HCT116 (cell line): Measurements from ENCODE around the gene MIDN. TPM values are rescaled to one million over a fixed set of nuclear protein-coding genes. Genes with fewer than 3 reads are reported as not detected.

Source experiments
- ATAC-seq: fragments of 200-7000 bp; cut with Tn5 transposase; 2 replicates; pipeline ENCODE4 v1.9.1; 2020; ENCODE audit warnings: mild to moderate bottlenecking, moderate library complexity
- BruUV-seq: library from RNA; stranded (reverse); fragments of 400-500 nt; replicated peaks from 2 replicates; lab custom pipeline; 2021; lab: Mats Ljungman, UMichigan
- CTCF ChIA-PET: fragments of 300-600 bp; sonication (Branson Sonifier 250); formaldehyde crosslinking; loops from one replicate; lab custom pipeline; 2021; ENCODE audit warnings: antibody characterized with exemption; lab: Charles Lee
- POLR2A ChIA-PET: fragments of 300-600, 350-600 bp; sonication (Branson Sonifier 250); formaldehyde crosslinking; loops from one replicate; lab custom pipeline; 2021; ENCODE audit warnings: antibody characterized with exemption; lab: Charles Lee
- RAD21 ChIA-PET, 2 experiments: fragments of 300-600 bp; sonication (Branson Sonifier 250); formaldehyde crosslinking; loops; one replicate each; lab custom pipeline; 2023; ENCODE audit warnings: low total read pairs in 2 of 2; ENCODE audit not compliant: uncharacterized antibody in 2 of 2, unreplicated experiment in 2 of 2, low non-redundant PET in 1 of 2; lab: Charles Lee
- DNase-seq: peaks from one replicate; pipeline ENCODE4 v3.0.0-alpha.2; 2010; ENCODE audit warnings: low read depth, low spot score
- H2AFZ ChIP-seq: fragments of 200-600 bp; shearing (Covaris generic), sonication (generic); 2 replicates; pipeline ENCODE4 v1.6.1; 2017; ENCODE audit warnings: low read depth, mixed run types, mixed read lengths, antibody characterized with exemption, low read length; ENCODE audit not compliant: poor library complexity, severe bottlenecking
- H3K27ac ChIP-seq: 2 replicates; pipeline ENCODE4 v1.5.1; 2012; ENCODE audit warnings: low read depth, low read length
- H3K27me3 ChIP-seq: fragments of 200-600 bp; sonication (generic); 2 replicates; pipeline ENCODE4 v1.6.1; 2016; ENCODE audit warnings: mixed run types, low read length, mixed read lengths; ENCODE audit not compliant: insufficient read depth
- H3K36me3 ChIP-seq, 2 experiments: fragments of 200-500 bp in 1 of 2; fragments of 200-600 bp in 1 of 2; sonication (Bioruptor generic) in 1 of 2; sonication (generic) in 1 of 2; 2 replicates each; pipeline versions ENCODE4 v1.5.1 to v1.6.1; 2014 to 2016; ENCODE audit warnings: low read length in 2 of 2, inconsistent platforms in 1 of 2, mixed read lengths in 1 of 2, mixed run types in 1 of 2; ENCODE audit not compliant: insufficient read depth in 2 of 2, control insufficient read depth in 1 of 2
- H3K4me1 ChIP-seq, 2 experiments: fragments of 200-600 bp in 1 of 2; sonication (generic) in 1 of 2; 2 replicates each; pipeline versions ENCODE4 v1.5.1 to v1.6.1; 2012 to 2017; ENCODE audit warnings: low read length in 2 of 2, inconsistent platforms in 1 of 2, mild to moderate bottlenecking in 1 of 2, mixed read lengths in 1 of 2, mixed run types in 1 of 2, moderate library complexity in 1 of 2; ENCODE audit not compliant: insufficient read depth in 2 of 2, control insufficient read depth in 1 of 2
- H3K4me2 ChIP-seq: fragments of 200-600 bp; sonication (generic); 2 replicates; pipeline ENCODE4 v1.6.1; 2017; ENCODE audit warnings: mixed run types, low read length, mixed read lengths
- H3K4me3 ChIP-seq, 2 experiments: fragments of 200-600 bp in 1 of 2; sonication (generic) in 1 of 2; replicated peaks in 1 of 2; 2 replicates each; pipeline ENCODE4 v1.5.1; 2011 to 2016; ENCODE audit warnings: low read length in 2 of 2, control low read depth in 1 of 2, low read depth in 1 of 2, mild to moderate bottlenecking in 1 of 2, mixed read lengths in 1 of 2, mixed run types in 1 of 2
- H3K79me2 ChIP-seq: fragments of 200-600 bp; sonication (generic); 2 replicates; pipeline ENCODE4 v1.6.1; 2017; ENCODE audit warnings: mild to moderate bottlenecking, mixed run types, low read length, moderate library complexity, mixed read lengths; ENCODE audit not compliant: insufficient read depth
- H3K9ac ChIP-seq: fragments of 200-600 bp; sonication (generic); 2 replicates; pipeline ENCODE4 v1.6.1; 2016; ENCODE audit warnings: low read length, mixed read lengths
- H3K9me2 ChIP-seq: fragments of 200-600 bp; sonication (generic), shearing (Covaris generic); 2 replicates; pipeline ENCODE4 v1.6.1; 2017; ENCODE audit warnings: mixed run types, mild to moderate bottlenecking, moderate library complexity; ENCODE audit not compliant: insufficient read depth
- H3K9me3 ChIP-seq, 2 experiments: fragments of 200-500 bp in 1 of 2; fragments of 200-600 bp in 1 of 2; sonication (Bioruptor generic) in 1 of 2; sonication (generic) in 1 of 2; 2 replicates each; pipeline ENCODE4 v1.6.1; 2014 to 2017; ENCODE audit warnings: low read length in 2 of 2, mixed read lengths in 2 of 2, inconsistent platforms in 1 of 2, low read depth in 1 of 2, mild to moderate bottlenecking in 1 of 2, mixed run types in 1 of 2, moderate library complexity in 1 of 2; ENCODE audit not compliant: control insufficient read depth in 1 of 2, insufficient read depth in 1 of 2
- H4K20me1 ChIP-seq: fragments of 200-600 bp; sonication (generic), shearing (Covaris generic); 2 replicates; pipeline ENCODE4 v1.6.1; 2017; ENCODE audit warnings: mixed run types, mild to moderate bottlenecking, moderate library complexity; ENCODE audit not compliant: insufficient read depth
- ATF3 ChIP-seq: IDR thresholded peaks from 2 replicates; pipeline ENCODE4 v1.6.1; 2012
- CBX3 ChIP-seq: IDR thresholded peaks from 2 replicates; pipeline ENCODE4 v1.6.1; 2012; ENCODE audit warnings: low read depth
- CEBPB ChIP-seq: IDR thresholded peaks from 2 replicates; pipeline ENCODE4 v1.6.1; 2012; ENCODE audit warnings: low read depth
- EGR1 ChIP-seq: IDR thresholded peaks from 2 replicates; pipeline ENCODE4 v1.6.1; 2012; ENCODE audit warnings: low read depth
- EZH2 ChIP-seq: fragments of 200-600 bp; sonication (generic); IDR thresholded peaks from 2 replicates; pipeline ENCODE4 v1.6.1; 2017; ENCODE audit warnings: antibody characterized with exemption, mixed run types
- EZH2phosphoT487 ChIP-seq: fragments of 200-600 bp; IDR thresholded peaks from 2 replicates; pipeline ENCODE4 v1.6.1; 2018; ENCODE audit warnings: antibody characterized with exemption, borderline replicate concordance
- FOSL1 ChIP-seq: IDR thresholded peaks from 2 replicates; pipeline ENCODE4 v1.6.1; 2012; ENCODE audit warnings: low read depth
- JUND ChIP-seq: IDR thresholded peaks from 2 replicates; pipeline ENCODE4 v1.6.1; 2012
- MAX ChIP-seq: IDR thresholded peaks from 2 replicates; pipeline ENCODE4 v1.6.1; 2012
- RAD21 ChIP-seq: IDR thresholded peaks from 2 replicates; pipeline ENCODE4 v1.6.1; 2012; ENCODE audit warnings: low read depth, mild to moderate bottlenecking
- SIN3A ChIP-seq: IDR thresholded peaks from 2 replicates; pipeline ENCODE4 v1.6.1; 2012; ENCODE audit warnings: low read depth
- SP1 ChIP-seq: IDR thresholded peaks from 2 replicates; pipeline ENCODE4 v1.6.1; 2012; ENCODE audit warnings: low read depth
- SRF ChIP-seq: IDR thresholded peaks from 2 replicates; pipeline ENCODE4 v1.6.1; 2012; ENCODE audit warnings: low read depth
- TCF7L2 ChIP-seq: IDR thresholded peaks from 2 replicates; pipeline ENCODE4 v1.7.0; 2011; ENCODE audit warnings: borderline replicate concordance, inconsistent platforms; ENCODE audit not compliant: insufficient read depth, insufficient read length; ENCODE audit errors: extremely low read depth
- ZFX ChIP-seq: fragments of 450-650 bp; IDR thresholded peaks from 2 replicates; pipeline ENCODE4 v1.6.1; 2017
- ZNF274 ChIP-seq: fragments of 200-500 bp; sonication (Bioruptor generic); IDR thresholded peaks from 2 replicates; pipeline ENCODE4 v1.6.1; 2014; ENCODE audit warnings: mild to moderate bottlenecking, low read depth, low read length, inconsistent platforms
- intact Hi-C: fragments of 100-400 bp; cut with micrococcal nuclease; formaldehyde crosslinking; loops from 2 replicates; pipeline ENCODE4 v1.10.0; 2022
- total RNA-seq: library from RNA; stranded (reverse); gene quantifications from one replicate; pipeline ENCODE4 v1.2.1, GENCODE V29; 2021; ENCODE audit not compliant: unreplicated experiment

Gene MIDN
- total RNA-seq, 1 experiment from 2014 or later = 146 TPM

- peak overlapping the region; percentile 99 for H3K27ac ChIP-seq
- peaks cover 15 to 18% of the 10 kb centered on the region in 2 experiments; a peak in 3 of 4 replicates for H3K36me3 ChIP-seq
- POLR2A ChIA-PET = interaction anchor here (0.8 to 3.0 kb wide), 2 partner anchors 15 to 23 kb away, joined by 3 to 29 read pairs; no protein-coding TSS in a partner anchor
Measured at GRCh38 chr19:1267477-1268225, 19.3 kb downstream of the MIDN start.

GRCh38 chr19:1268226-1269064 lies 20.1 kb downstream of the MIDN start:
- H3K9me2 ChIP-seq = no peaks in the 10 kb centered on the region
- intact Hi-C loops = no loop called here
- peak overlapping the region; percentile 49 for H3K27ac ChIP-seq
- H3K4me2 ChIP-seq = peak overlapping the region; percentile 100
- ATAC-seq (no peak), DNase-seq (no peak)
- H3K36me3 ChIP-seq = peaks cover 21 to 26% of the 10 kb centered on the region in 2 experiments; a peak in 3 of 4 replicates
- RAD21 ChIA-PET = interaction anchor here (0.6 to 1.4 kb wide), 5 partner anchors 15 to 242 kb away, joined by 3 to 16 read pairs (median 4); partner anchors contain the start of gene CNN2 (in 1 of the 2)
- CTCF ChIA-PET = interaction anchor here (1.0 to 6.5 kb wide), 4 partner anchors 13 to 187 kb away, joined by 3 to 325 read pairs (median 3); no protein-coding TSS in a partner anchor
- POLR2A ChIA-PET = interaction anchor here (0.6 to 1.7 kb wide), 45 partner anchors 9 to 636 kb away, joined by 3 to 139 read pairs (median 5); partner anchors contain the start of genes ABCA7, ATP5F1D, CBARP and CNN2
- no TSS peak for BruUV-seq
- H3K9ac ChIP-seq = peak overlapping the region; percentile 98
- H4K20me1 ChIP-seq = no peaks in the 10 kb centered on the region
- H3K79me2 ChIP-seq = peaks cover 39% of the 10 kb centered on the region
- no peaks in the 10 kb centered on the region for H3K9me3 ChIP-seq
- H3K4me3 ChIP-seq = peak overlapping the region; percentile 13 to 85; a peak in 2 of 4 replicates
- H2AFZ ChIP-seq = no peak overlapping the region
- no peaks in the 10 kb centered on the region for H3K27me3 ChIP-seq
- H3K4me1 ChIP-seq = peaks cover 40 to 81% of the 10 kb centered on the region in 2 experiments
- no peak for TF ChIP-seq CEBPB
- TF ChIP-seq EZH2 = no peak
- TF ChIP-seq TCF7L2 = no peak
- no peak for TF ChIP-seq SRF
- no peak for TF ChIP-seq CBX3
- TF ChIP-seq EGR1 = no peak
- TF ChIP-seq MAX = no peak
- TF ChIP-seq FOSL1 = no peak
- no peak for TF ChIP-seq ATF3
- no peak for TF ChIP-seq SP1
- no peak for TF ChIP-seq ZFX
- TF ChIP-seq JUND = no peak
- TF ChIP-seq SIN3A = no peak

More at GRCh38 chr19:1267477-1268225, 19.3 kb downstream of the MIDN start:
- H3K9me3 ChIP-seq = no peaks in the 10 kb centered on the region
- H3K4me1 ChIP-seq = peaks cover 48 to 87% of the 10 kb centered on the region in 2 experiments
- peaks cover 31% of the 10 kb centered on the region for H3K79me2 ChIP-seq
- CTCF ChIA-PET = interaction anchor here (6.5 kb wide), 1 partner anchor 23 kb away, joined by 325 read pairs; no protein-coding TSS in a partner anchor
- intact Hi-C loops = no loop called here
- peak overlapping the region; percentile 97 for H3K4me2 ChIP-seq
- BruUV-seq = no TSS peak
- no peaks in the 10 kb centered on the region for H4K20me1 ChIP-seq
- no peak overlapping the region for H2AFZ ChIP-seq
- TF ChIP-seq EZH2phosphoT487 (no peak), EGR1 (no peak), JUND (no peak), RAD21 (no peak), SIN3A (no peak), FOSL1 (no peak), ZNF274 (no peak)
- TF ChIP-seq, all 23 proteins: peak for 0
- no peaks in the 10 kb centered on the region for H3K27me3 ChIP-seq
- RAD21 ChIA-PET = no interaction called here
- H3K9ac ChIP-seq = peak overlapping the region; percentile 98
- peak overlapping the region; percentile 43 to 59 for H3K4me3 ChIP-seq
- no peak for DNase-seq
- H3K9me2 ChIP-seq = no peaks in the 10 kb centered on the region
- ATAC-seq = no peak
